Panc1 (cell line): ENCODE results near the gene SRRM3. TPM values are rescaled to one million over a fixed set of nuclear protein-coding genes. Genes with fewer than 3 reads are reported as not detected.
"Not testable (repeated sequence)": the region's sequence is repeated elsewhere in the genome, so short reads cannot be mapped to it uniquely, and the experiment has no call there.

ENCODE experiments used
- ATAC-seq: fragments of 200-7000 bp; cut with Tn5 transposase; 2 replicates; pipeline ENCODE4 v1.9.1; 2020; ENCODE audit warnings: mild to moderate bottlenecking, moderate library complexity
- BruUV-seq: library from RNA; stranded (reverse); fragments of 400-500 nt; replicated peaks from 2 replicates; lab custom pipeline; 2021; lab: Mats Ljungman, UMichigan
- CTCF ChIA-PET: fragments of 300-600 bp; sonication (Branson Sonifier 250); formaldehyde crosslinking; loops from one replicate; lab custom pipeline; 2022; ENCODE audit warnings: antibody characterized with exemption; lab: Charles Lee
- POLR2A ChIA-PET: fragments of 300-600 bp; sonication (Branson Sonifier 250); formaldehyde crosslinking; loops from one replicate; lab custom pipeline; 2022; ENCODE audit warnings: antibody characterized with exemption; lab: Charles Lee
- DNase-seq: peaks from one replicate; pipeline ENCODE4 v3.0.0-alpha.2; 2010; ENCODE audit warnings: low read depth, low spot score
- H3K27ac ChIP-seq: 2 replicates; pipeline ENCODE4 v1.5.1; 2011; ENCODE audit warnings: mild to moderate bottlenecking, low read length, inconsistent platforms
- H3K27me3 ChIP-seq: fragments of 200-500 bp; sonication (Bioruptor generic); 2 replicates; pipeline ENCODE4 v1.6.0; 2014; ENCODE audit warnings: low read length, inconsistent platforms; ENCODE audit not compliant: control insufficient read depth, insufficient read depth
- H3K36me3 ChIP-seq: fragments of 200-500 bp; sonication (Bioruptor generic); 2 replicates; pipeline ENCODE4 v1.5.1; 2014; ENCODE audit warnings: inconsistent platforms, mild to moderate bottlenecking, low read length, moderate library complexity; ENCODE audit not compliant: control insufficient read depth, insufficient read depth
- H3K4me1 ChIP-seq: 2 replicates; pipeline ENCODE4 v1.5.1; 2011; ENCODE audit warnings: inconsistent platforms, mild to moderate bottlenecking, low read length, moderate library complexity; ENCODE audit not compliant: control insufficient read depth, insufficient read depth
- H3K4me3 ChIP-seq, 2 experiments: 2 replicates each; pipeline ENCODE4 v1.5.1; 2011 to 2012; ENCODE audit warnings: low read depth in 2 of 2, low read length in 2 of 2, mild to moderate bottlenecking in 2 of 2, inconsistent platforms in 1 of 2, moderate library complexity in 1 of 2
- H3K9me3 ChIP-seq: fragments of 200-500 bp; sonication (Bioruptor generic); 2 replicates; pipeline ENCODE4 v1.5.1; 2014; ENCODE audit warnings: low read depth, mild to moderate bottlenecking, inconsistent platforms, low read length, moderate library complexity; ENCODE audit not compliant: control insufficient read depth, insufficient read depth
- POLR2AphosphoS5 ChIP-seq: IDR thresholded peaks from 2 replicates; pipeline ENCODE4 v1.6.1; 2012; ENCODE audit warnings: mild to moderate bottlenecking, low read depth, low read length, moderate library complexity
- SIN3A ChIP-seq: IDR thresholded peaks from 2 replicates; pipeline ENCODE4 v1.6.1; 2012; ENCODE audit warnings: low read depth, mild to moderate bottlenecking, low read length, moderate library complexity, borderline replicate concordance; ENCODE audit not compliant: insufficient read depth
- TCF7L2 ChIP-seq: IDR thresholded peaks from 2 replicates; pipeline ENCODE4 v1.6.1; 2011; ENCODE audit warnings: mild to moderate bottlenecking, low read depth, low read length, inconsistent platforms
- in situ Hi-C: cut with HindIII; loops from 2 replicates; pipeline ENCODE4 v1.10.0; 2016; ENCODE audit warnings: low sequenced_read_pairs, low pct_unique_long_range_greater_than_20kb
- intact Hi-C: fragments of 100-400 bp; cut with micrococcal nuclease; formaldehyde crosslinking; loops from one replicate; pipeline ENCODE4 v1.10.0; 2022; ENCODE audit not compliant: unreplicated experiment
- total RNA-seq: library from RNA; stranded (reverse); gene quantifications from one replicate; pipeline ENCODE4 v1.2.1, GENCODE V29; 2021; ENCODE audit not compliant: unreplicated experiment
- TF ChIP-seq, protein P1 (sequence below), 2 experiments: IDR thresholded peaks; 2 replicates each; pipeline ENCODE4 v1.6.1; 2011 to 2012; ENCODE audit warnings: low read depth in 2 of 2, control low read depth in 1 of 2, low read length in 1 of 2, mild to moderate bottlenecking in 1 of 2, moderate library complexity in 1 of 2; ENCODE audit not compliant: insufficient read depth in 1 of 2
- TF ChIP-seq, protein P2 (sequence below): fragments of 450-650 bp; IDR thresholded peaks from 2 replicates; pipeline ENCODE4 v1.5.1; 2017; ENCODE audit warnings: mild to moderate bottlenecking

The SRRM3 gene
- total RNA-seq, 1 experiment from 2014 or later, result 8.5 TPM

DNA sequence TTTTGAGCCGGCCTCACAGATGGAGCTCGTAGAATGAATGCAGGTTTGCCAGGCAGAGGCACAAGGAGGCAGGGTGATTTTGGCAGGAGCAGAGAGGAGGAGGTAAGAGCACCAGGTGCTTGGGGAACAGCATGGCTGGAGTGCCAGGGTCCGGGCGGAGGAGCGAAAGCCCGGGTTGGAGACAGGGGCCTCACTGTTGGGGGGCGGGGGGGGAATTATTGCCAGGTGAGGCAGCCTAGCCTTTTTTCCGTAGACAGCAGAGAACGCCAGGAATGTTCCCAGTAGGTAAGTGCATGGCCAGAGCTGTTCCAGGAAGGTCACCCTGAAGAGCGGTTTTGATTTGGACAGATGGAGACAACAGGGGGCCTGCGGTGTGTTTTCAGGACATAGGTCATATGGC lies 9.5 kb downstream of the SRRM3 start:
- DNase-seq (no peak), ATAC-seq (no peak)
- no TSS peak for BruUV-seq
- in situ Hi-C loops, result no loop called here
- POLR2A ChIA-PET, result interaction anchor here (0.6 kb wide), 1 partner anchor 92 kb away, joined by 8 read pairs; no protein-coding TSS in a partner anchor
- Histone ChIP-seq H3K9me3 (no peaks in the 10 kb centered on the region), H3K4me3 (no peak overlapping the region), H3K27me3 (no peaks in the 10 kb centered on the region), H3K36me3 (no peaks in the 10 kb centered on the region), H3K4me1 (no peaks in the 10 kb centered on the region), H3K27ac (no peak overlapping the region)
- TF ChIP-seq, protein P1, sequence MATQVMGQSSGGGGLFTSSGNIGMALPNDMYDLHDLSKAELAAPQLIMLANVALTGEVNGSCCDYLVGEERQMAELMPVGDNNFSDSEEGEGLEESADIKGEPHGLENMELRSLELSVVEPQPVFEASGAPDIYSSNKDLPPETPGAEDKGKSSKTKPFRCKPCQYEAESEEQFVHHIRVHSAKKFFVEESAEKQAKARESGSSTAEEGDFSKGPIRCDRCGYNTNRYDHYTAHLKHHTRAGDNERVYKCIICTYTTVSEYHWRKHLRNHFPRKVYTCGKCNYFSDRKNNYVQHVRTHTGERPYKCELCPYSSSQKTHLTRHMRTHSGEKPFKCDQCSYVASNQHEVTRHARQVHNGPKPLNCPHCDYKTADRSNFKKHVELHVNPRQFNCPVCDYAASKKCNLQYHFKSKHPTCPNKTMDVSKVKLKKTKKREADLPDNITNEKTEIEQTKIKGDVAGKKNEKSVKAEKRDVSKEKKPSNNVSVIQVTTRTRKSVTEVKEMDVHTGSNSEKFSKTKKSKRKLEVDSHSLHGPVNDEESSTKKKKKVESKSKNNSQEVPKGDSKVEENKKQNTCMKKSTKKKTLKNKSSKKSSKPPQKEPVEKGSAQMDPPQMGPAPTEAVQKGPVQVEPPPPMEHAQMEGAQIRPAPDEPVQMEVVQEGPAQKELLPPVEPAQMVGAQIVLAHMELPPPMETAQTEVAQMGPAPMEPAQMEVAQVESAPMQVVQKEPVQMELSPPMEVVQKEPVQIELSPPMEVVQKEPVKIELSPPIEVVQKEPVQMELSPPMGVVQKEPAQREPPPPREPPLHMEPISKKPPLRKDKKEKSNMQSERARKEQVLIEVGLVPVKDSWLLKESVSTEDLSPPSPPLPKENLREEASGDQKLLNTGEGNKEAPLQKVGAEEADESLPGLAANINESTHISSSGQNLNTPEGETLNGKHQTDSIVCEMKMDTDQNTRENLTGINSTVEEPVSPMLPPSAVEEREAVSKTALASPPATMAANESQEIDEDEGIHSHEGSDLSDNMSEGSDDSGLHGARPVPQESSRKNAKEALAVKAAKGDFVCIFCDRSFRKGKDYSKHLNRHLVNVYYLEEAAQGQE (IDR thresholded peaks at IDR 0.05; ENCODE audit: insufficient read depth in 1 of 2, low read depth in 2 of 2, low read length in 1 of 2), result no peak
- TF ChIP-seq SIN3A (no peak), POLR2AphosphoS5 (no peak), TCF7L2 (no peak)
- TF ChIP-seq, protein P2, sequence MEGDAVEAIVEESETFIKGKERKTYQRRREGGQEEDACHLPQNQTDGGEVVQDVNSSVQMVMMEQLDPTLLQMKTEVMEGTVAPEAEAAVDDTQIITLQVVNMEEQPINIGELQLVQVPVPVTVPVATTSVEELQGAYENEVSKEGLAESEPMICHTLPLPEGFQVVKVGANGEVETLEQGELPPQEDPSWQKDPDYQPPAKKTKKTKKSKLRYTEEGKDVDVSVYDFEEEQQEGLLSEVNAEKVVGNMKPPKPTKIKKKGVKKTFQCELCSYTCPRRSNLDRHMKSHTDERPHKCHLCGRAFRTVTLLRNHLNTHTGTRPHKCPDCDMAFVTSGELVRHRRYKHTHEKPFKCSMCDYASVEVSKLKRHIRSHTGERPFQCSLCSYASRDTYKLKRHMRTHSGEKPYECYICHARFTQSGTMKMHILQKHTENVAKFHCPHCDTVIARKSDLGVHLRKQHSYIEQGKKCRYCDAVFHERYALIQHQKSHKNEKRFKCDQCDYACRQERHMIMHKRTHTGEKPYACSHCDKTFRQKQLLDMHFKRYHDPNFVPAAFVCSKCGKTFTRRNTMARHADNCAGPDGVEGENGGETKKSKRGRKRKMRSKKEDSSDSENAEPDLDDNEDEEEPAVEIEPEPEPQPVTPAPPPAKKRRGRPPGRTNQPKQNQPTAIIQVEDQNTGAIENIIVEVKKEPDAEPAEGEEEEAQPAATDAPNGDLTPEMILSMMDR, result no peak
- CTCF ChIA-PET, result no interaction called here
- intact Hi-C loops, result no loop called here

DNA sequence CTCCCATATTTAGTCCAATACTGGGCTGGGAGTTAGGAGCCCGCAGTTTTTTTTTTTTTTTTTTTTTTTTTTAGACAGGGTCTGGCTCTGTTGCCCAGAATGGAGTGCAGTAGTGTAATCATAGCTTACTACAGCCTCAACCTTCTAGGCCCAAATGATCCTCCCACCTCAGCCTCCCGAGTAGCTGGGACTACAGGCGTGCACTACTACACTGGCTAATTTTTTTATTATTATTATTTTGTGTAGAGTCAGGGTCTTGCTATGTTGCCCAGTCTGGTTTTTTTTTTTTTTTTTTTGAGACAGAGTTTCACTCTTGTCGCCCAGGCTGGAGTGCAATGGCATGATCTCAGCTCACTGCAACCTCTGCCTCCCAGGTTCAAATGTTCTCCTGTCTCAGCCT lies 13.7 kb downstream of the SRRM3 start:
- H3K4me1 ChIP-seq, DNase-seq, H3K4me3 ChIP-seq, ATAC-seq, H3K9me3 ChIP-seq, intact Hi-C loops, H3K27me3 ChIP-seq, POLR2A ChIA-PET, in situ Hi-C loops, BruUV-seq, H3K27ac ChIP-seq, H3K36me3 ChIP-seq: not testable (repeated sequence)
- CTCF ChIA-PET, result interaction anchor here (0.6 kb wide), 1 partner anchor 283 kb away, joined by 4 read pairs; no protein-coding TSS in a partner anchor

DNA sequence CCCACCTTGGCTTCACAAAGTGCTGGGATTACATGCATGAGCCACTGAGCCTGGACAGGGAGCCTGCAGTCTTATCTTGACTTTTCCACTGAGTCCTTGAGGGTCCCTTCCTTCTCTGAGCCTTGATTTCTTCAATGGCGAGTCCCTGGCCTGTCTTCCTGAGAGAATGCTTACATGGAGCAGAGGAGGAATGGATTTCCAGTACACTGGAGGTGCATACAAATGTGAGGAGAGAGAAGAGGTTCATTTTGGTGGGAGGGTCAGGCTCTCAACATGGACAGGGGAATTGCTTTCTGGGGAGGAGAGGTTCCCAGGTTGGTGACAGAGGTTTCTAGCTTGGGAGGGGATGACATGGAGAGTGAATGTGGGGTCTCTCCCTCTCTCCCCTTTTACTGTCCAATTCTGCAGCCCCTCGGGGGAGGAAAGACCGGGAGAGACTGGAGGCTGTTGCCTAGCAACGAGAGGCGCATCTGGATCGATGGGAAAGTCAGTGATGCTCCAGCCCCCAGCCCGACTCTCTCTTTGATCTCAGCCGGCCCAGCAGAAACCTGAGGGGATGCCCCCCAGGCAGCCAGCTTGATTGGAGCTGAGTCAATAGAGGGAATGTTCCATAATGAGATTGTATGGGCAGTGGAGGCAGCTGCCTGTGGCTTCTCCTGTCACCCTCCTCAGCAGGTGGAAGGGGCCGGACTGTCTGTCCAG lies 14.8 kb downstream of the SRRM3 start:
- H3K4me3 ChIP-seq, result no peak overlapping the region
- H3K27ac ChIP-seq, result no peak overlapping the region
- no peak for DNase-seq
- no TSS peak for BruUV-seq
- peaks cover 5% of the 10 kb centered on the region; the same call in 1 of the 2 replicates for H3K4me1 ChIP-seq
- no peaks in the 10 kb centered on the region for H3K27me3 ChIP-seq
- intact Hi-C loops, result no loop called here
- TF ChIP-seq TCF7L2, result no peak
- TF ChIP-seq, protein P2, result no peak
- TF ChIP-seq SIN3A, result no peak
- TF ChIP-seq POLR2AphosphoS5, result no peak
- TF ChIP-seq, protein P1 (IDR thresholded peaks at IDR 0.05; ENCODE audit: insufficient read depth in 1 of 2, low read depth in 2 of 2, low read length in 1 of 2), result no peak
- H3K9me3 ChIP-seq, result no peaks in the 10 kb centered on the region
- ATAC-seq, result no peak
- H3K36me3 ChIP-seq, result no peaks in the 10 kb centered on the region
- POLR2A ChIA-PET, result no interaction called here
- in situ Hi-C loops, result no loop called here
- CTCF ChIA-PET, result no interaction called here
